Hepatocyte (in vitro differentiated cells): ENCODE measurements around the gene C2CD4A. TPM values are rescaled to one million over a fixed set of nuclear protein-coding genes. Genes with fewer than 3 reads are reported as not detected.

Source experiments
- DNase-seq: peaks from one replicate; pipeline ENCODE4 v3.0.0-alpha.2; 2016; ENCODE audit warnings: low spot score
- H2AFZ ChIP-seq: fragments of 200-600 bp; sonication (generic); 2 replicates; pipeline ENCODE4 v1.6.0; 2016; ENCODE audit warnings: antibody characterized with exemption, mild to moderate bottlenecking
- H3K27ac ChIP-seq: fragments of 200-600 bp; sonication (generic); 2 replicates; pipeline ENCODE4 v1.5.1; 2016; ENCODE audit warnings: mild to moderate bottlenecking
- H3K27me3 ChIP-seq: fragments of 200-600 bp; sonication (generic); 2 replicates; pipeline ENCODE4 v1.6.1; 2016
- H3K36me3 ChIP-seq: fragments of 200-600 bp; sonication (generic); replicated peaks from 2 replicates; pipeline ENCODE4 v1.5.1; 2016; ENCODE audit warnings: low read depth; ENCODE audit not compliant: insufficient read depth
- H3K4me1 ChIP-seq: fragments of 200-600 bp; sonication (generic); 2 replicates; pipeline ENCODE4 v1.5.1; 2016; ENCODE audit warnings: mild to moderate bottlenecking, moderate library complexity; ENCODE audit not compliant: insufficient read depth
- H3K4me2 ChIP-seq: fragments of 200-600 bp; sonication (generic); 2 replicates; pipeline ENCODE4 v1.6.0; 2016
- H3K4me3 ChIP-seq: fragments of 200-600 bp; sonication (generic); 2 replicates; pipeline ENCODE4 v1.5.1; 2016; ENCODE audit warnings: mild to moderate bottlenecking
- H3K79me2 ChIP-seq: fragments of 200-600 bp; sonication (generic); 2 replicates; pipeline ENCODE4 v1.6.0; 2017; ENCODE audit warnings: mild to moderate bottlenecking
- H3K9me2 ChIP-seq: fragments of 200-600 bp; sonication (generic); replicated peaks from 2 replicates; pipeline ENCODE4 v1.6.0; 2017; ENCODE audit warnings: mild to moderate bottlenecking; ENCODE audit not compliant: insufficient read depth
- H3K9me3 ChIP-seq: fragments of 200-600 bp; sonication (generic); 2 replicates; pipeline ENCODE4 v1.5.1; 2016; ENCODE audit warnings: low read depth, mild to moderate bottlenecking
- H4K20me1 ChIP-seq: fragments of 200-600 bp; sonication (generic); 2 replicates; pipeline ENCODE4 v1.6.0; 2016; ENCODE audit warnings: mild to moderate bottlenecking; ENCODE audit not compliant: insufficient read depth, poor library complexity, severe bottlenecking
- CTCF ChIP-seq: fragments of 200-600 bp; sonication (generic); IDR thresholded peaks from 2 replicates; pipeline ENCODE4 v1.5.1; 2016; ENCODE audit warnings: antibody characterized with exemption, mild to moderate bottlenecking; ENCODE audit not compliant: poor library complexity
- EZH2 ChIP-seq: fragments of 200-600 bp; sonication (generic); IDR thresholded peaks from 2 replicates; pipeline ENCODE4 v1.6.1; 2016; ENCODE audit warnings: antibody characterized with exemption, mild to moderate bottlenecking, borderline replicate concordance
- EZH2phosphoT487 ChIP-seq: fragments of 200-600 bp; sonication (generic); IDR thresholded peaks from one replicate; pipeline ENCODE4 v1.6.1; 2018; ENCODE audit warnings: antibody characterized with exemption, mild to moderate bottlenecking, low read depth, moderate library complexity; ENCODE audit not compliant: unreplicated experiment, severe bottlenecking
- WGBS: methylation state at CpG from one replicate; pipeline ENCODE4 v1.1.6; 2016; ENCODE audit warnings: low lambda C conversion rate; ENCODE audit errors: missing lambda C conversion rate; 5-methylcytosine and 5-hydroxymethylcytosine counted together
- polyA plus RNA-seq: library from polyadenylated mRNA; unstranded; fragments of >200 nt; fragmentation: Nextera tagmentation; extraction: Ambion mirVana; gene quantifications from 2 replicates; pipeline ENCODE4 v1.2.1, GENCODE V29; 2016
- total RNA-seq: library from RNA; depleted of rRNA; stranded (reverse); fragments of >200 nt; gene quantifications from 2 replicates; pipeline ENCODE4 v1.2.3, GENCODE V29; 2014

C2CD4A gene
- total and polyA plus RNA-seq, 2 experiments from 2014 or later, result 0.13 to 0.60 TPM

- DNase-seq, result no peak
- H3K27ac ChIP-seq, result peak overlapping the region; percentile 68
- H3K4me1 ChIP-seq, result peaks cover 29% of the 10 kb centered on the region
- no peaks in the 10 kb centered on the region for H3K9me2 ChIP-seq
- H3K4me2 ChIP-seq, result no peak overlapping the region
- no peak overlapping the region for H2AFZ ChIP-seq
- H3K4me3 ChIP-seq, result no peak overlapping the region
- no peaks in the 10 kb centered on the region for H3K27me3 ChIP-seq
- WGBS, result 86% methylated on average over 1 of the region's 1 CpG
- H3K9me3 ChIP-seq, result no peaks in the 10 kb centered on the region
- H3K36me3 ChIP-seq, result no peaks in the 10 kb centered on the region
- no peaks in the 10 kb centered on the region for H4K20me1 ChIP-seq
- H3K79me2 ChIP-seq, result no peaks in the 10 kb centered on the region
- TF ChIP-seq EZH2, result no peak
- no peak for TF ChIP-seq CTCF
Measured at GRCh38 chr15:62109437-62109836, 42.7 kb downstream of the C2CD4A start.

DNA sequence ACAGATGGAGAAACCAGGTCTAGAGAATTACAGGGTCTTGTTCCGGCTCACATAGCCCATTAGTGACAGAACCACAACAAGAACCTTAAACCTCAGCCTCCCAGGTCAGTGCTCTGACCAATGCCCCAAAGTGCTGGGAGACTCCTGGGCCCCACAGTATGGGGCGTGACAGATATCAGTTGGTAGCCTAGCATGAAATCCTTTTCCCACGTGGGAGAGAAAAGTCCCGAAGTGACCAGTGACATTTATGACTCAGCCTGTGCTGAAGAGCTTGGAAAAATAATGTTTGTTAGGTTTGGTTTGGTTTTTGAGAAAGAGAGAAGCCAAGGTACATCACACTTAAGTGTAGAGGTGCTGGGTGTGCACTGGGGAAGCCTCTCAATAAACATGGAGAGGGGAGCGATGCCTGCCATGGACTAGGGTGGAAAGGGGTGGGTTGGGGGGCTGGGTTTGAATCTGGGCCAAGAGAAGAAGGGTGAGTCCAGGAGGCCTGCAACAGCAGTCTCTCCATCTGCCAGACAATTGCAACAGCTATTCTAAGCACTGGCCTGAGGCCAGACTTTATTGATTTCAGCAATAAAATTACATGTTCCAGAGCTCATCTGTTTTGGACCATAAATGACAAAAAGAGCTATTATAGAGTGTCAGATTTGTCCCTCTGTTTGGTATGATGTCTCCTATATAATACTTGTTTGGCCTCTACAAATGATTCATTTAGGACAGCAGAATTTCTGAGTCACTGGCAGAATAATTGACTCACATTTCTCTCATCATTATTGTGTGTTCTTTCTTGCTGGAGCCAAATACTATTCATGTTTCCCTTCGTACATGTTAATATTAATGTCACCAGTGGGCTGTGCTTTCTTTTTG is 43.4 kb downstream of the C2CD4A start:
- no peak overlapping the region for H3K4me3 ChIP-seq
- H3K79me2 ChIP-seq, result no peaks in the 10 kb centered on the region
- no peaks in the 10 kb centered on the region for H3K36me3 ChIP-seq
- no peaks in the 10 kb centered on the region for H3K27me3 ChIP-seq
- H4K20me1 ChIP-seq, result no peaks in the 10 kb centered on the region
- H3K9me2 ChIP-seq, result no peaks in the 10 kb centered on the region
- no peak overlapping the region for H2AFZ ChIP-seq
- no peaks in the 10 kb centered on the region for H3K9me3 ChIP-seq
- peaks cover 29% of the 10 kb centered on the region for H3K4me1 ChIP-seq
- peak; percentile 40 for DNase-seq
- H3K4me2 ChIP-seq, result peak overlapping the region; percentile 14
- no peak for TF ChIP-seq CTCF
- TF ChIP-seq EZH2, result no peak
- TF ChIP-seq EZH2phosphoT487, result no peak
- 55% methylated on average over 6 of the region's 6 CpGs for WGBS
- peak overlapping the region; percentile 68 for H3K27ac ChIP-seq

GRCh38 chr15:62112081-62112480 is 45.3 kb downstream of the C2CD4A start:
- peak overlapping the region; percentile 67 for H3K27ac ChIP-seq

More at GRCh38 chr15:62112081-62112480, 45.3 kb downstream of the C2CD4A start:
- 87% methylated on average over 4 of the region's 4 CpGs for WGBS
- Histone ChIP-seq H2AFZ (no peak overlapping the region), H3K4me2 (no peak overlapping the region), H4K20me1 (no peaks in the 10 kb centered on the region), H3K27me3 (no peaks in the 10 kb centered on the region), H3K9me3 (no peaks in the 10 kb centered on the region), H3K9me2 (no peaks in the 10 kb centered on the region), H3K79me2 (no peaks in the 10 kb centered on the region), H3K36me3 (no peaks in the 10 kb centered on the region), H3K4me3 (no peak overlapping the region), H3K4me1 (peaks cover 33% of the 10 kb centered on the region)
- TF ChIP-seq CTCF (no peak), EZH2phosphoT487 (no peak), EZH2 (no peak)
- no peak for DNase-seq
